Uterus (tissue), 2 donors: ENCODE results near the gene TST.

ENCODE experiments used
- POLR2A ChIP-seq, 2 donors: fragments of 450-650 bp; IDR thresholded peaks; one replicate each; pipeline ENCODE4 v1.6.1; 2016; ENCODE audit warnings: antibody characterized with exemption in 2 of 2, mild to moderate bottlenecking in 1 of 2, moderate library complexity in 1 of 2
- TF ChIP-seq, protein P1 (sequence below), 4 experiments: fragments of 200-600 bp in 2 of 4; fragments of 450-650 bp in 2 of 4; sonication (generic) in 2 of 4; IDR thresholded peaks; one replicate each; pipeline ENCODE4 v1.5.1; 2016 to 2019; ENCODE audit warnings: antibody characterized with exemption in 4 of 4, mild to moderate bottlenecking in 2 of 4, moderate library complexity in 1 of 4

DNA sequence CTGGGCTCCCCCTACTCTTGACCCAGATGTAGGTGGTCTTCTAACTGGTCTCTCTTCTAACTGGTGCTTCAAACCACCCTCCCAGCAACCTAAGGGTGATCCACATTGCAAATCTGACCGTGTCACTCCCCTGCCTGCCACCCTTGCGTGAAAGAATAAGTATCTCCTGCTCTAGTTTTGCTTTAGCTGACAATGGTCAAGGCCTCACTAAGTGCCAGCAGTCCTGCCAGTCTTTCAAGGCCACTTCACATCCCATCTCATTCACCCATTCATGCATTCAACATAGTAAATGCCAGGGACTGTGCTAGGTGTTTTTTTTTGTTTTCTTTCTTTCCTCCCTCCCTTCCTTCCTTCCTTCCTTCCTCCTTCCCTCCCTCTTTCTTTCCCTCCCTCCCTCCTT is 30.0 kb upstream of the TST start:
- TF ChIP-seq, protein P1, sequence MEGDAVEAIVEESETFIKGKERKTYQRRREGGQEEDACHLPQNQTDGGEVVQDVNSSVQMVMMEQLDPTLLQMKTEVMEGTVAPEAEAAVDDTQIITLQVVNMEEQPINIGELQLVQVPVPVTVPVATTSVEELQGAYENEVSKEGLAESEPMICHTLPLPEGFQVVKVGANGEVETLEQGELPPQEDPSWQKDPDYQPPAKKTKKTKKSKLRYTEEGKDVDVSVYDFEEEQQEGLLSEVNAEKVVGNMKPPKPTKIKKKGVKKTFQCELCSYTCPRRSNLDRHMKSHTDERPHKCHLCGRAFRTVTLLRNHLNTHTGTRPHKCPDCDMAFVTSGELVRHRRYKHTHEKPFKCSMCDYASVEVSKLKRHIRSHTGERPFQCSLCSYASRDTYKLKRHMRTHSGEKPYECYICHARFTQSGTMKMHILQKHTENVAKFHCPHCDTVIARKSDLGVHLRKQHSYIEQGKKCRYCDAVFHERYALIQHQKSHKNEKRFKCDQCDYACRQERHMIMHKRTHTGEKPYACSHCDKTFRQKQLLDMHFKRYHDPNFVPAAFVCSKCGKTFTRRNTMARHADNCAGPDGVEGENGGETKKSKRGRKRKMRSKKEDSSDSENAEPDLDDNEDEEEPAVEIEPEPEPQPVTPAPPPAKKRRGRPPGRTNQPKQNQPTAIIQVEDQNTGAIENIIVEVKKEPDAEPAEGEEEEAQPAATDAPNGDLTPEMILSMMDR (IDR thresholded peaks at IDR 0.05), result no peak
- no peak for TF ChIP-seq POLR2A (IDR thresholded peaks at IDR 0.05)
